OCI-LY3 (cell line): ENCODE results near the gene HNRNPL.
"Not testable (repeated sequence)": the region's sequence is repeated elsewhere in the genome, so short reads cannot be mapped to it uniquely, and the experiment has no call there.

Experiments used
- H2AFZ ChIP-seq: fragments of 200-600, 300-600 bp; shearing (Covaris generic); 2 replicates; pipeline ENCODE4 v1.6.0; 2014; ENCODE audit warnings: antibody characterized with exemption, low read depth, low read length
- H3K27ac ChIP-seq: fragments of 200-600, 300-600 bp; sonication (generic); 2 replicates; pipeline ENCODE4 v1.5.1; 2014; ENCODE audit warnings: mild to moderate bottlenecking, low read length, moderate library complexity, mixed read lengths
- H3K27me3 ChIP-seq: fragments of 200-600, 300-600 bp; sonication (generic); 2 replicates; pipeline ENCODE4 v1.6.1; 2014; ENCODE audit warnings: low read depth, low read length, mixed read lengths
- H3K36me3 ChIP-seq: fragments of 200-600, 300-600 bp; sonication (generic); replicated peaks from 2 replicates; pipeline ENCODE3; 2014; ENCODE audit warnings: low read depth, low read length, mixed read lengths
- H3K4me1 ChIP-seq: fragments of 300-600, 200-600 bp; sonication (generic); 2 replicates; pipeline ENCODE4 v1.6.1; 2014; ENCODE audit warnings: low read length, mixed read lengths
- H3K4me2 ChIP-seq: fragments of 200-600, 300-600 bp; sonication (generic); 2 replicates; pipeline ENCODE4 v1.6.1; 2014; ENCODE audit warnings: low read length, mixed read lengths
- H3K4me3 ChIP-seq: fragments of 300-600, 200-600 bp; sonication (generic); 2 replicates; pipeline ENCODE4 v1.5.1; 2014; ENCODE audit warnings: antibody characterized with exemption, mild to moderate bottlenecking, low read length, moderate library complexity
- H3K79me2 ChIP-seq: fragments of 300-600, 200-600 bp; shearing (Covaris generic); 2 replicates; pipeline ENCODE4 v1.6.1; 2014; ENCODE audit warnings: mild to moderate bottlenecking, low read length, mixed read lengths
- H3K9ac ChIP-seq: fragments of 300-600, 200-600 bp; shearing (Covaris generic); 2 replicates; pipeline ENCODE4 v1.6.0; 2014; ENCODE audit warnings: mild to moderate bottlenecking, low read length, moderate library complexity
- H3K9me3 ChIP-seq: fragments of 200-600, 300-600 bp; shearing (Covaris generic); 2 replicates; pipeline ENCODE4 v1.6.1; 2014; ENCODE audit warnings: low read length, mixed read lengths; ENCODE audit not compliant: insufficient read depth
- H4K20me1 ChIP-seq: fragments of 200-600, 300-600 bp; sonication (generic); 2 replicates; pipeline ENCODE4 v1.6.1; 2016; ENCODE audit warnings: low read length, mixed read lengths; ENCODE audit not compliant: insufficient read depth
- EZH2phosphoT487 ChIP-seq: fragments of 200-600 bp; shearing (Covaris generic); IDR thresholded peaks from 2 replicates; pipeline ENCODE4 v1.6.1; 2018; ENCODE audit warnings: antibody characterized with exemption, mixed run types, low read depth
- TF ChIP-seq, protein P1 (sequence below): fragments of 200-600, 300-600 bp; sonication (generic); IDR thresholded peaks from 2 replicates; pipeline ENCODE4 v1.5.1; 2014; ENCODE audit warnings: antibody characterized with exemption, low read length, low read depth

The HNRNPL gene

GRCh38 chr19:38877781-38878574 is 28.2 kb upstream of the HNRNPL start, which contains the start of gene RINL:
Gene RINL (minus strand): TSS chr19:38878275. CDS start chr19:38876742, 1,533 bp downstream.
- Histone ChIP-seq H3K4me3 (peak within 1 kb of the TSS; percentile 79), H3K36me3 (no peaks in the 10 kb centered on the region), H3K9me3 (no peaks in the 10 kb centered on the region), H3K4me1 (peaks cover 24% of the 10 kb centered on the region), H3K27me3 (no peaks in the 10 kb centered on the region), H3K79me2 (no peaks in the 10 kb centered on the region), H3K9ac (peak within 1 kb of the TSS; percentile 91), H3K4me2 (peak within 1 kb of the TSS; percentile 95), H3K27ac (peak within 1 kb of the TSS; percentile 84), H2AFZ (peak within 1 kb of the TSS; percentile 53; the same call in 1 of the 2 replicates), H4K20me1 (no peaks in the 10 kb centered on the region)
- TF ChIP-seq EZH2phosphoT487: no peak
- TF ChIP-seq, protein P1, sequence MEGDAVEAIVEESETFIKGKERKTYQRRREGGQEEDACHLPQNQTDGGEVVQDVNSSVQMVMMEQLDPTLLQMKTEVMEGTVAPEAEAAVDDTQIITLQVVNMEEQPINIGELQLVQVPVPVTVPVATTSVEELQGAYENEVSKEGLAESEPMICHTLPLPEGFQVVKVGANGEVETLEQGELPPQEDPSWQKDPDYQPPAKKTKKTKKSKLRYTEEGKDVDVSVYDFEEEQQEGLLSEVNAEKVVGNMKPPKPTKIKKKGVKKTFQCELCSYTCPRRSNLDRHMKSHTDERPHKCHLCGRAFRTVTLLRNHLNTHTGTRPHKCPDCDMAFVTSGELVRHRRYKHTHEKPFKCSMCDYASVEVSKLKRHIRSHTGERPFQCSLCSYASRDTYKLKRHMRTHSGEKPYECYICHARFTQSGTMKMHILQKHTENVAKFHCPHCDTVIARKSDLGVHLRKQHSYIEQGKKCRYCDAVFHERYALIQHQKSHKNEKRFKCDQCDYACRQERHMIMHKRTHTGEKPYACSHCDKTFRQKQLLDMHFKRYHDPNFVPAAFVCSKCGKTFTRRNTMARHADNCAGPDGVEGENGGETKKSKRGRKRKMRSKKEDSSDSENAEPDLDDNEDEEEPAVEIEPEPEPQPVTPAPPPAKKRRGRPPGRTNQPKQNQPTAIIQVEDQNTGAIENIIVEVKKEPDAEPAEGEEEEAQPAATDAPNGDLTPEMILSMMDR: no peak

GRCh38 chr19:38875656-38876395 is 26.0 kb upstream of the HNRNPL start:
- TF ChIP-seq, protein P1: no peak
- TF ChIP-seq EZH2phosphoT487: no peak
- Histone ChIP-seq H3K27ac (no peak overlapping the region), H3K27me3 (no peaks in the 10 kb centered on the region), H3K4me2 (no peak overlapping the region), H3K9me3 (no peaks in the 10 kb centered on the region), H3K79me2 (no peaks in the 10 kb centered on the region), H3K36me3 (no peaks in the 10 kb centered on the region), H2AFZ (no peak overlapping the region), H3K4me3 (no peak overlapping the region), H4K20me1 (no peaks in the 10 kb centered on the region), H3K4me1 (peaks cover 24% of the 10 kb centered on the region), H3K9ac (no peak overlapping the region)

GRCh38 chr19:38873400-38873799 is 23.6 kb upstream of the HNRNPL start:
- H3K4me2 ChIP-seq, H3K9me3 ChIP-seq, H4K20me1 ChIP-seq, H3K79me2 ChIP-seq, H3K36me3 ChIP-seq, H3K9ac ChIP-seq, H3K4me3 ChIP-seq, H2AFZ ChIP-seq, H3K27me3 ChIP-seq, H3K27ac ChIP-seq: not testable (repeated sequence)
- H3K4me1 ChIP-seq: peaks cover 29% of the 10 kb centered on the region

DNA sequence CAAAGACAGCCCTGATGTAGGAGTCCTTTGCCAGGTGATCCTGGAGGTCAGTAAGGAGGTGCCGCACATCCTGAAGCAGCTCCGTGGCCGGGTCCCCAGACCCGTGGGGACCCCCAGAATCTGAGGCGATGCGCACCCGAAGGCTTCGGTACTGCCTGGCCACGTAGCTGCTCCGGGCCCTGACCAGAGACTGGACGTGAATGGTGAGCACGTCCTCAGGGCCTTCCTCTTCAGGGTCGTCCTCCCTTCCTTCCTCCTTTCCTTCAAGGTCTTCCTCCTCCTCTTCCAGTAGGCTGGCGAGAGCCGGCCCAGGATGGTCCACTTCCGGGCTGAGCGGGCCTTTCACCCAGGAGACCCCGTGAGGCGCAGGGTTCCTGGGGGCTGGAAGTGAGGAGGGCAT is 20.8 kb upstream of the HNRNPL start:
- H3K9ac ChIP-seq: no peak overlapping the region
- TF ChIP-seq, protein P1: no peak
- TF ChIP-seq EZH2phosphoT487: no peak
- H3K79me2 ChIP-seq: no peaks in the 10 kb centered on the region
- no peaks in the 10 kb centered on the region for H4K20me1 ChIP-seq
- H3K4me1 ChIP-seq: peaks cover 21% of the 10 kb centered on the region
- no peaks in the 10 kb centered on the region for H3K27me3 ChIP-seq
- no peaks in the 10 kb centered on the region for H3K9me3 ChIP-seq
- peak overlapping the region; percentile 93; the same call in 1 of the 2 replicates for H3K4me2 ChIP-seq
- no peaks in the 10 kb centered on the region for H3K36me3 ChIP-seq
- H3K4me3 ChIP-seq: peak overlapping the region; percentile 77
- no peak overlapping the region for H2AFZ ChIP-seq
- H3K27ac ChIP-seq: no peak overlapping the region
